H1 (cell line): ENCODE data around the gene SAFB2. TPM values are rescaled to one million over a fixed set of nuclear protein-coding genes. Genes with fewer than 3 reads are reported as not detected.

Experiments used
- CTCF ChIA-PET: fragments of 300-600 bp; sonication (Branson Sonifier 250); formaldehyde crosslinking; loops from one replicate; lab custom pipeline; 2021; ENCODE audit not compliant: partially characterized antibody; lab: Charles Lee
- POLR2A ChIA-PET: fragments of 300-600 bp; sonication (Branson Sonifier 250); formaldehyde crosslinking; loops from one replicate; lab custom pipeline; 2021; ENCODE audit warnings: inconsistent platforms; ENCODE audit not compliant: partially characterized antibody; lab: Charles Lee
- DNase-seq, 2 experiments: peaks; one replicate each; pipeline versions ENCODE4 v3.0.0 to v3.0.0-alpha.2; 2010 to 2022; ENCODE audit warnings: low spot score in 2 of 2, low read depth in 1 of 2, mixed read lengths in 1 of 2
- FAIRE-seq: peaks from 2 replicates; lab custom pipeline; 2011; peaks lifted over from hg19 to GRCh38; lab: Jason Lieb, UNC
- H2AFZ ChIP-seq: 2 replicates; pipeline ENCODE4 v1.8.1; 2012; ENCODE audit warnings: low read length, inconsistent platforms
- H2AK5ac ChIP-seq: 2 replicates; pipeline ENCODE4 v1.6.1; 2013; ENCODE audit warnings: low read depth, low read length
- H2BK120ac ChIP-seq: replicated peaks from 2 replicates; pipeline ENCODE3; 2013; ENCODE audit warnings: low read depth, low read length, inconsistent platforms
- H2BK12ac ChIP-seq: 2 replicates; pipeline ENCODE4 v1.6.1; 2013; ENCODE audit warnings: low read depth, low read length
- H2BK15ac ChIP-seq: 2 replicates; pipeline ENCODE4 v1.6.1; 2013; ENCODE audit warnings: low read length
- H2BK20ac ChIP-seq: 2 replicates; pipeline ENCODE4 v1.6.1; 2013; ENCODE audit warnings: low read length
- H2BK5ac ChIP-seq: 2 replicates; pipeline ENCODE4 v1.6.1; 2013; ENCODE audit warnings: low read depth, low read length
- H3K14ac ChIP-seq: 2 replicates; pipeline ENCODE4 v1.6.1; 2013; ENCODE audit warnings: inconsistent platforms; ENCODE audit not compliant: insufficient read length
- H3K18ac ChIP-seq: 2 replicates; pipeline ENCODE4 v1.6.1; 2013; ENCODE audit warnings: low read length; ENCODE audit errors: extremely low read depth
- H3K23ac ChIP-seq: 2 replicates; pipeline ENCODE4 v1.6.1; 2013; ENCODE audit warnings: inconsistent platforms; ENCODE audit not compliant: insufficient read length
- H3K23me2 ChIP-seq: 2 replicates; pipeline ENCODE4 v1.6.1; 2013; ENCODE audit warnings: low read depth, low read length
- H3K27ac ChIP-seq: 2 replicates; pipeline ENCODE4 v1.6.1; 2011; ENCODE audit warnings: low read depth, low read length, inconsistent platforms
- H3K27me3 ChIP-seq, 4 experiments: replicated peaks in 1 of 4; 1 replicate in 1 of 4; 2 replicates in 3 of 4; pipeline versions ENCODE4 v1.6.1 to v1.8.1; 2011 to 2013; ENCODE audit warnings: low read length in 3 of 4, mild to moderate bottlenecking in 3 of 4, inconsistent platforms in 2 of 4, mixed read lengths in 2 of 4, moderate library complexity in 1 of 4; ENCODE audit not compliant: control insufficient read depth in 3 of 4, insufficient read depth in 3 of 4; ENCODE audit errors: extremely low read depth in 1 of 4
- H3K36me3 ChIP-seq, 4 experiments: 2 replicates each; pipeline versions ENCODE4 v1.6.1 to v1.8.1; 2011 to 2013; ENCODE audit warnings: mild to moderate bottlenecking in 4 of 4, low read length in 3 of 4, moderate library complexity in 2 of 4, control low read depth in 1 of 4, inconsistent platforms in 1 of 4; ENCODE audit not compliant: insufficient read depth in 4 of 4, control insufficient read depth in 2 of 4
- H3K4ac ChIP-seq: replicated peaks from 2 replicates; pipeline ENCODE3; 2013; ENCODE audit warnings: low read length, low read depth, mixed read lengths, inconsistent platforms; ENCODE audit not compliant: insufficient read length
- H3K4me1 ChIP-seq, 4 experiments: replicated peaks in 1 of 4; 1 replicate in 1 of 4; 2 replicates in 3 of 4; pipeline versions ENCODE4 v1.6.1 to v1.8.1; 2011 to 2013; ENCODE audit warnings: low read length in 3 of 4, inconsistent platforms in 2 of 4, mixed read lengths in 1 of 4; ENCODE audit not compliant: insufficient read depth in 4 of 4, control insufficient read depth in 3 of 4
- H3K4me2 ChIP-seq, 2 experiments: 2 replicates each; pipeline versions ENCODE4 v1.6.1 to v1.8.1; 2011 to 2013; ENCODE audit warnings: low read depth in 2 of 2, low read length in 2 of 2, control low read depth in 1 of 2, inconsistent platforms in 1 of 2, mild to moderate bottlenecking in 1 of 2; ENCODE audit not compliant: insufficient read depth in 1 of 2
- H3K4me3 ChIP-seq, 4 experiments: fragments of 200-600, 300-600 bp in 1 of 4; sonication (generic), shearing (Covaris generic), sonication (Bioruptor Twin) in 1 of 4; 2 replicates each; pipeline versions ENCODE4 v1.5.1 to v1.8.1; 2011 to 2016; ENCODE audit warnings: low read length in 4 of 4, low read depth in 3 of 4, control low read depth in 2 of 4, inconsistent platforms in 2 of 4, mild to moderate bottlenecking in 2 of 4, mixed read lengths in 1 of 4, moderate library complexity in 1 of 4; ENCODE audit not compliant: insufficient read depth in 2 of 4; ENCODE audit errors: extremely low read depth in 1 of 4
- H3K56ac ChIP-seq: replicated peaks from 2 replicates; pipeline ENCODE3; 2013; ENCODE audit warnings: low read depth, mild to moderate bottlenecking, mixed read lengths, low read length, inconsistent platforms; ENCODE audit not compliant: insufficient read length
- H3K79me1 ChIP-seq: 2 replicates; pipeline ENCODE4 v1.6.1; 2013; ENCODE audit warnings: low read depth, low read length, control low read depth
- H3K79me2 ChIP-seq, 2 experiments: 2 replicates each; pipeline versions ENCODE4 v1.6.1 to v1.8.1; 2012 to 2013; ENCODE audit warnings: low read length in 2 of 2, mild to moderate bottlenecking in 2 of 2, inconsistent platforms in 1 of 2; ENCODE audit not compliant: insufficient read depth in 2 of 2, control insufficient read depth in 1 of 2
- H3K9ac ChIP-seq, 4 experiments: replicated peaks in 1 of 4; 1 replicate in 1 of 4; 2 replicates in 3 of 4; pipeline versions ENCODE4 v1.6.1 to v1.8.1; 2011 to 2013; ENCODE audit warnings: low read depth in 3 of 4, low read length in 3 of 4, control low read depth in 2 of 4, mild to moderate bottlenecking in 2 of 4, moderate library complexity in 2 of 4, inconsistent platforms in 1 of 4; ENCODE audit errors: extremely low read depth in 1 of 4
- H3K9me3 ChIP-seq, 2 experiments: 2 replicates each; pipeline versions ENCODE4 v1.6.1 to v1.8.1; 2012 to 2013; ENCODE audit warnings: mild to moderate bottlenecking in 2 of 2, moderate library complexity in 2 of 2, control low read depth in 1 of 2, inconsistent platforms in 1 of 2, low read depth in 1 of 2, low read length in 1 of 2, mixed read lengths in 1 of 2; ENCODE audit not compliant: insufficient read depth in 2 of 2
- H4K20me1 ChIP-seq, 2 experiments: replicated peaks in 1 of 2; 2 replicates each; pipeline versions ENCODE3 to v1.8.1; 2011 to 2013; ENCODE audit warnings: inconsistent platforms in 2 of 2, low read length in 2 of 2, mild to moderate bottlenecking in 1 of 2; ENCODE audit not compliant: insufficient read depth in 2 of 2, control insufficient read depth in 1 of 2
- H4K5ac ChIP-seq: 2 replicates; pipeline ENCODE4 v1.6.1; 2013; ENCODE audit warnings: low read length, low read depth, mixed read lengths, inconsistent platforms; ENCODE audit not compliant: insufficient read length
- H4K8ac ChIP-seq: 2 replicates; pipeline ENCODE4 v1.8.0; 2013; ENCODE audit warnings: mild to moderate bottlenecking, moderate library complexity, low read length, inconsistent platforms; ENCODE audit not compliant: insufficient read depth; ENCODE audit errors: extremely low read depth
- H4K91ac ChIP-seq: replicated peaks from 2 replicates; pipeline ENCODE3; 2013; ENCODE audit warnings: low read length, mixed read lengths, inconsistent platforms; ENCODE audit not compliant: insufficient read length
- CHD2 ChIP-seq: IDR thresholded peaks from 2 replicates; pipeline ENCODE4 v1.6.1; 2012; ENCODE audit warnings: low read length, improper control_type of control experiment
- E2F6 ChIP-seq: IDR thresholded peaks from 2 replicates; pipeline ENCODE4 v1.6.1; 2012; ENCODE audit warnings: inconsistent platforms
- KDM5A ChIP-seq: fragments of 200-600 bp; IDR thresholded peaks from 2 replicates; pipeline ENCODE4 v1.7.1; 2012; ENCODE audit warnings: mild to moderate bottlenecking, low read length, inconsistent platforms, mixed read lengths
- NRF1 ChIP-seq: IDR thresholded peaks from 2 replicates; pipeline ENCODE4 v1.6.1; 2011; ENCODE audit warnings: mild to moderate bottlenecking, low read depth, low read length, improper control_type of control experiment
- RFX5 ChIP-seq: IDR thresholded peaks from 2 replicates; pipeline ENCODE4 v1.6.1; 2011; ENCODE audit warnings: low read depth, low read length, improper control_type of control experiment, borderline replicate concordance
- RNF2 ChIP-seq: fragments of 200-900, 300-1000 bp; sonication (generic); IDR thresholded peaks from 2 replicates; pipeline ENCODE4 v1.7.1; 2016; ENCODE audit warnings: borderline replicate concordance, low read depth, mild to moderate bottlenecking, antibody characterized with exemption, low read length; ENCODE audit not compliant: poor library complexity, severe bottlenecking; ENCODE audit errors: missing control alignments
- SUZ12 ChIP-seq: fragments of 200-600 bp; sonication (generic); IDR thresholded peaks from 2 replicates; pipeline ENCODE4 v1.6.1; 2012; ENCODE audit warnings: mild to moderate bottlenecking, inconsistent platforms, low read length, moderate library complexity, mixed read lengths
- YY1 ChIP-seq: IDR thresholded peaks from 2 replicates; pipeline ENCODE4 v1.6.1; 2011; ENCODE audit warnings: low read depth, mild to moderate bottlenecking, low read length
- WGBS, 2 experiments: shearing (Covaris generic) in 1 of 2; methylation state at CpG; one replicate each; pipeline versions ENCODE4 v1.1.6 to v1.1.7; 2013 to 2015; ENCODE audit warnings: low lambda C conversion rate in 2 of 2, mixed read lengths in 2 of 2, inconsistent platforms in 1 of 2, low coverage in 1 of 2, missing lambda C conversion rate in 1 of 2; ENCODE audit not compliant: insufficient replicate concordance in 2 of 2, insufficient coverage in 1 of 2, insufficient read length in 1 of 2; ENCODE audit errors: extremely low coverage in 1 of 2, missing lambda C conversion rate in 1 of 2; 5-methylcytosine and 5-hydroxymethylcytosine counted together
- polyA plus RNA-seq, 7 experiments: library from polyadenylated mRNA; depleted of rRNA in 3 of 7; stranded (reverse) in 5 of 7; unstranded in 2 of 7; fragments of >200 nt in 5 of 7; fragments of 200-250 nt in 2 of 7; gene quantifications; 1 replicate in 5 of 7; 2 replicates in 1 of 7; 4 replicates in 1 of 7; pipeline versions ENCODE4 v1.2.1 to v1.2.3, GENCODE V29; 2011 to 2013; ENCODE audit warnings: missing spikeins in 2 of 7, mixed read lengths in 2 of 7
- total RNA-seq: library from RNA; stranded (reverse); fragmentation: NEBNext Ultra II Directional; extraction: Animal tissue kit (Norgen Biotek cat#: 25700); gene quantifications from 2 replicates; pipeline ENCODE4 v1.2.1, GENCODE V29; 2021

SAFB2 gene
- total and polyA plus RNA-seq, 2 of the 8 experiments (the other 6 are each of a cell fraction or from before 2014, with no cell fraction given) = 14.8 to 63.8 TPM

- Histone ChIP-seq H2BK15ac (no peak overlapping the region), H3K27ac (no peak overlapping the region), H3K4me2 (no peak overlapping the region), H3K4ac (no peak overlapping the region), H3K18ac (no peak overlapping the region), H2BK20ac (no peak overlapping the region), H3K79me2 (peaks cover 36 to 95% of the 10 kb centered on the region in 2 experiments), H3K9me3 (no peaks in the 10 kb centered on the region), H4K8ac (no peak overlapping the region), H3K27me3 (no peaks in the 10 kb centered on the region), H2AK5ac (no peak overlapping the region), H2BK12ac (no peak overlapping the region), H3K36me3 (peaks cover 3 to 21% (median 10%) of the 10 kb centered on the region in 4 experiments; a peak in 7 of 8 replicates), H4K20me1 (peaks cover 29 to 34% of the 10 kb centered on the region in 2 experiments), H4K5ac (no peak overlapping the region), H2AFZ (no peak overlapping the region), H2BK120ac (no peak overlapping the region), H3K4me1 (no peaks in the 10 kb centered on the region; a peak in 1 of 7 replicates), H3K79me1 (peaks cover 15% of the 10 kb centered on the region), H3K14ac (no peak overlapping the region), H3K56ac (no peak overlapping the region), H3K23me2 (no peaks in the 10 kb centered on the region), H2BK5ac (no peak overlapping the region), H4K91ac (no peak overlapping the region), H3K4me3 (no peak overlapping the region), H3K9ac (no peak overlapping the region), H3K23ac (no peak overlapping the region)
- ChIA-PET CTCF (no interaction called here), POLR2A (interaction anchor here (1.2 to 1.7 kb wide), 3 partner anchors 9 to 57 kb away, joined by 3 to 5 read pairs (median 3); partner anchors contain the start of genes RPL36, SAFB and SAFB2)
- no peak for DNase-seq
- FAIRE-seq = no peak
- 87% methylated on average over 5 of the region's 5 CpGs; no CpG with 5 or more reads in 1 of the 2 experiments for WGBS, 2 experiments
- no peak for TF ChIP-seq SUZ12
- TF ChIP-seq RNF2 = no peak
- no peak for TF ChIP-seq RFX5
- TF ChIP-seq CHD2 = no peak
- TF ChIP-seq E2F6 = no peak
- no peak for TF ChIP-seq NRF1
- TF ChIP-seq KDM5A = no peak
- no peak for TF ChIP-seq YY1
These were observed 10.1 kb upstream of the SAFB2 start for GRCh38 chr19:5632657-5633056.
